ENCODE data around the gene DAZL. TPM values are rescaled to one million over a fixed set of nuclear protein-coding genes. Genes with fewer than 3 reads are reported as not detected.
"Not testable (repeated sequence)": the region's sequence is repeated elsewhere in the genome, so short reads cannot be mapped to it uniquely, and the experiment has no call there.

The DAZL gene
- polyA plus RNA-seq (2013, experiment 1 of 2): 7.2 TPM
- 6.5 TPM for polyA plus RNA-seq (2013, experiment 2 of 2)

GRCh38 chr3:16604887-16605602, at the start of gene DAZL:
TSS of gene DAZL (minus strand) at chr3:16605423. CDS start at chr3:16605205, 218 bp downstream.
- 96% methylated on average over 63 of the region's 63 CpGs for WGBS
- no peak within 1 kb of the TSS for H3K4me3 ChIP-seq (ENCODE audit: low read length)
- H3K4me1 ChIP-seq (ENCODE audit: insufficient read depth, low read length): peaks cover 40% of the 10 kb centered on the region
- no peaks in the 10 kb centered on the region for H3K27me3 ChIP-seq (ENCODE audit: insufficient read depth, low read length)
- no peaks in the 10 kb centered on the region for H3K36me3 ChIP-seq (ENCODE audit: insufficient read depth, low read length)
- peaks cover 5% of the 10 kb centered on the region; the same call in 1 of the 2 replicates for H3K9me3 ChIP-seq (ENCODE audit: insufficient read depth, low read depth, low read length)
- H3K9ac ChIP-seq (ENCODE audit: low read depth, low read length): no peak within 1 kb of the TSS
- H3K27ac ChIP-seq (ENCODE audit: low read depth, low read length): no peak within 1 kb of the TSS

- H3K27me3 ChIP-seq (ENCODE audit: insufficient read depth, low read length): no peaks in the 10 kb centered on the region
- WGBS: no CpG with 5 or more reads among the region's 1 CpG
- no peak overlapping the region for H3K4me3 ChIP-seq (ENCODE audit: low read length)
- H3K27ac ChIP-seq (ENCODE audit: low read depth, low read length): no peak overlapping the region
- H3K4me1 ChIP-seq (ENCODE audit: insufficient read depth, low read length): peaks cover 52% of the 10 kb centered on the region
- H3K36me3 ChIP-seq (ENCODE audit: insufficient read depth, low read length): no peaks in the 10 kb centered on the region
- H3K9me3 ChIP-seq (ENCODE audit: insufficient read depth, low read depth, low read length): no peaks in the 10 kb centered on the region
- H3K9ac ChIP-seq (ENCODE audit: low read depth, low read length): no peak overlapping the region
These were observed 49.8 kb upstream of the DAZL start for GRCh38 chr3:16654976-16655375.

- H3K36me3 ChIP-seq (ENCODE audit: insufficient read depth, low read length): no peaks in the 10 kb centered on the region
- H3K27ac ChIP-seq (ENCODE audit: low read depth, low read length): no peak overlapping the region
- 53% methylated on average over 2 of the region's 4 CpGs for WGBS
- H3K27me3 ChIP-seq (ENCODE audit: insufficient read depth, low read length): no peaks in the 10 kb centered on the region
- H3K4me1 ChIP-seq (ENCODE audit: insufficient read depth, low read length): peaks cover 39% of the 10 kb centered on the region
- H3K9ac ChIP-seq (ENCODE audit: low read depth, low read length): no peak overlapping the region
- H3K9me3 ChIP-seq (ENCODE audit: insufficient read depth, low read depth, low read length): no peaks in the 10 kb centered on the region
- no peak overlapping the region for H3K4me3 ChIP-seq (ENCODE audit: low read length)
These were observed 48.5 kb upstream of the DAZL start for GRCh38 chr3:16653712-16654111.

- no peaks in the 10 kb centered on the region for H3K27me3 ChIP-seq (ENCODE audit: insufficient read depth, low read length)
- no peaks in the 10 kb centered on the region for H3K9me3 ChIP-seq (ENCODE audit: insufficient read depth, low read depth, low read length)
- no peak overlapping the region for H3K4me3 ChIP-seq (ENCODE audit: low read length)
- H3K27ac ChIP-seq (ENCODE audit: low read depth, low read length): no peak overlapping the region
- H3K36me3 ChIP-seq (ENCODE audit: insufficient read depth, low read length): peaks cover 4% of the 10 kb centered on the region; the same call in 1 of the 2 replicates
- WGBS: 94% methylated on average over 4 of the region's 4 CpGs
- H3K9ac ChIP-seq (ENCODE audit: low read depth, low read length): no peak overlapping the region
- H3K4me1 ChIP-seq (ENCODE audit: insufficient read depth, low read length): no peaks in the 10 kb centered on the region
These were observed 42.4 kb upstream of the DAZL start for GRCh38 chr3:16647668-16648067.

- no peaks in the 10 kb centered on the region for H3K9me3 ChIP-seq (ENCODE audit: insufficient read depth, low read depth, low read length)
- 94% methylated on average over 2 of the region's 2 CpGs for WGBS
- peaks cover 4% of the 10 kb centered on the region; the same call in 1 of the 2 replicates for H3K36me3 ChIP-seq (ENCODE audit: insufficient read depth, low read length)
- no peaks in the 10 kb centered on the region for H3K27me3 ChIP-seq (ENCODE audit: insufficient read depth, low read length)
- H3K4me3 ChIP-seq (ENCODE audit: low read length): no peak overlapping the region
- no peak overlapping the region for H3K27ac ChIP-seq (ENCODE audit: low read depth, low read length)
- H3K4me1 ChIP-seq (ENCODE audit: insufficient read depth, low read length): no peaks in the 10 kb centered on the region
- H3K9ac ChIP-seq (ENCODE audit: low read depth, low read length): no peak overlapping the region
These were observed 34.6 kb upstream of the DAZL start for GRCh38 chr3:16639806-16640205.

GRCh38 chr3:16633948-16634347, 28.7 kb upstream of the DAZL start:
- Histone ChIP-seq H3K27ac (ENCODE audit: low read depth, low read length) (no peak overlapping the region), H3K36me3 (ENCODE audit: insufficient read depth, low read length) (no peaks in the 10 kb centered on the region), H3K9ac (ENCODE audit: low read depth, low read length) (no peak overlapping the region), H3K4me1 (ENCODE audit: insufficient read depth, low read length) (no peaks in the 10 kb centered on the region), H3K4me3 (ENCODE audit: low read length) (no peak overlapping the region), H3K27me3 (ENCODE audit: insufficient read depth, low read length) (no peaks in the 10 kb centered on the region), H3K9me3 (ENCODE audit: insufficient read depth, low read depth, low read length) (peaks cover 3% of the 10 kb centered on the region; the same call in 1 of the 2 replicates)
- WGBS: 91% methylated on average over 3 of the region's 3 CpGs

- H3K27me3 ChIP-seq (ENCODE audit: insufficient read depth, low read length): no peaks in the 10 kb centered on the region
- H3K4me1 ChIP-seq (ENCODE audit: insufficient read depth, low read length): no peaks in the 10 kb centered on the region
- no peak overlapping the region for H3K4me3 ChIP-seq (ENCODE audit: low read length)
- H3K9ac ChIP-seq (ENCODE audit: low read depth, low read length): no peak overlapping the region
- H3K27ac ChIP-seq (ENCODE audit: low read depth, low read length): no peak overlapping the region
- 84% methylated on average over 2 of the region's 2 CpGs for WGBS
- H3K36me3 ChIP-seq (ENCODE audit: insufficient read depth, low read length): no peaks in the 10 kb centered on the region
- peaks cover 3% of the 10 kb centered on the region; the same call in 1 of the 2 replicates for H3K9me3 ChIP-seq (ENCODE audit: insufficient read depth, low read depth, low read length)
These were observed 27.2 kb upstream of the DAZL start for GRCh38 chr3:16632395-16632794.

GRCh38 chr3:16618721-16619120, 13.5 kb upstream of the DAZL start:
- H3K9me3 ChIP-seq (ENCODE audit: insufficient read depth, low read depth, low read length): peaks cover 16% of the 10 kb centered on the region

GRCh38 chr3:16617155-16617554, 11.9 kb upstream of the DAZL start:
- not testable (repeated sequence) for H3K4me1 ChIP-seq (ENCODE audit: insufficient read depth, low read length); H3K4me3 ChIP-seq (ENCODE audit: low read length); H3K27ac ChIP-seq (ENCODE audit: low read depth, low read length); H3K36me3 ChIP-seq (ENCODE audit: insufficient read depth, low read length); H3K9ac ChIP-seq (ENCODE audit: low read depth, low read length); H3K27me3 ChIP-seq (ENCODE audit: insufficient read depth, low read length)
- H3K9me3 ChIP-seq (ENCODE audit: insufficient read depth, low read depth, low read length): peaks cover 16% of the 10 kb centered on the region
- 93% methylated on average over 3 of the region's 3 CpGs for WGBS

More at GRCh38 chr3:16618721-16619120, 13.5 kb upstream of the DAZL start:
- H3K4me3 ChIP-seq (ENCODE audit: low read length): no peak overlapping the region
- no peak overlapping the region for H3K9ac ChIP-seq (ENCODE audit: low read depth, low read length)
- H3K4me1 ChIP-seq (ENCODE audit: insufficient read depth, low read length): no peaks in the 10 kb centered on the region
- no peaks in the 10 kb centered on the region for H3K27me3 ChIP-seq (ENCODE audit: insufficient read depth, low read length)
- H3K27ac ChIP-seq (ENCODE audit: low read depth, low read length): no peak overlapping the region
- no peaks in the 10 kb centered on the region for H3K36me3 ChIP-seq (ENCODE audit: insufficient read depth, low read length)

GRCh38 chr3:16616083-16616482, 10.9 kb upstream of the DAZL start:
- H3K9ac ChIP-seq (ENCODE audit: low read depth, low read length): no peak overlapping the region
- peaks cover 16% of the 10 kb centered on the region for H3K9me3 ChIP-seq (ENCODE audit: insufficient read depth, low read depth, low read length)
- H3K36me3 ChIP-seq (ENCODE audit: insufficient read depth, low read length): no peaks in the 10 kb centered on the region
- H3K4me3 ChIP-seq (ENCODE audit: low read length): no peak overlapping the region
- no peaks in the 10 kb centered on the region for H3K27me3 ChIP-seq (ENCODE audit: insufficient read depth, low read length)
- H3K27ac ChIP-seq (ENCODE audit: low read depth, low read length): no peak overlapping the region
- H3K4me1 ChIP-seq (ENCODE audit: insufficient read depth, low read length): no peaks in the 10 kb centered on the region
- whole genome bisulfite sequencing: 93% methylated on average over 4 of the region's 4 CpGs

GRCh38 chr3:16614033-16615031, 9.1 kb upstream of the DAZL start:
- WGBS: 93% methylated on average over 5 of the region's 6 CpGs
- Histone ChIP-seq H3K4me1 (ENCODE audit: insufficient read depth, low read length) (no peaks in the 10 kb centered on the region; the same call in 1 of the 2 replicates), H3K9ac (ENCODE audit: low read depth, low read length) (no peak overlapping the region), H3K27me3 (ENCODE audit: insufficient read depth, low read length) (no peaks in the 10 kb centered on the region), H3K9me3 (ENCODE audit: insufficient read depth, low read depth, low read length) (peaks cover 16% of the 10 kb centered on the region), H3K4me3 (ENCODE audit: low read length) (no peak overlapping the region), H3K36me3 (ENCODE audit: insufficient read depth, low read length) (no peaks in the 10 kb centered on the region), H3K27ac (ENCODE audit: low read depth, low read length) (no peak overlapping the region)

Data from HUES64 (cell line).